Measurements from ENCODE around the gene DCAF15. TPM values are rescaled to one million over a fixed set of nuclear protein-coding genes. Genes with fewer than 3 reads are reported as not detected.

DCAF15 gene, protein sequence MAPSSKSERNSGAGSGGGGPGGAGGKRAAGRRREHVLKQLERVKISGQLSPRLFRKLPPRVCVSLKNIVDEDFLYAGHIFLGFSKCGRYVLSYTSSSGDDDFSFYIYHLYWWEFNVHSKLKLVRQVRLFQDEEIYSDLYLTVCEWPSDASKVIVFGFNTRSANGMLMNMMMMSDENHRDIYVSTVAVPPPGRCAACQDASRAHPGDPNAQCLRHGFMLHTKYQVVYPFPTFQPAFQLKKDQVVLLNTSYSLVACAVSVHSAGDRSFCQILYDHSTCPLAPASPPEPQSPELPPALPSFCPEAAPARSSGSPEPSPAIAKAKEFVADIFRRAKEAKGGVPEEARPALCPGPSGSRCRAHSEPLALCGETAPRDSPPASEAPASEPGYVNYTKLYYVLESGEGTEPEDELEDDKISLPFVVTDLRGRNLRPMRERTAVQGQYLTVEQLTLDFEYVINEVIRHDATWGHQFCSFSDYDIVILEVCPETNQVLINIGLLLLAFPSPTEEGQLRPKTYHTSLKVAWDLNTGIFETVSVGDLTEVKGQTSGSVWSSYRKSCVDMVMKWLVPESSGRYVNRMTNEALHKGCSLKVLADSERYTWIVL
- total RNA-seq (10 to 100 TPM in 3 of 4 donors, 1 to 10 TPM in 1; 9.2 to 25.3 (median 16.0) TPM), polyA plus RNA-seq (10 to 100 TPM; 13.8 to 24.5 (median 16.6) TPM)
- long read RNA-seq, donor 1, partial matches to known transcripts, result 1 of 5 reads
- long read RNA-seq, donor 1, other reads (novel, unspliced or antisense), result 0 of 5 reads
- long read RNA-seq, donor 2, transcript DCAF15-201 (13 exons, 2,278 nt), result major isoform, 6 of 20 reads
- long read RNA-seq, donor 2, partial matches to known transcripts, result 4 of 20 reads
- long read RNA-seq, donor 2, other reads (novel, unspliced or antisense), result 9 of 20 reads

DNA sequence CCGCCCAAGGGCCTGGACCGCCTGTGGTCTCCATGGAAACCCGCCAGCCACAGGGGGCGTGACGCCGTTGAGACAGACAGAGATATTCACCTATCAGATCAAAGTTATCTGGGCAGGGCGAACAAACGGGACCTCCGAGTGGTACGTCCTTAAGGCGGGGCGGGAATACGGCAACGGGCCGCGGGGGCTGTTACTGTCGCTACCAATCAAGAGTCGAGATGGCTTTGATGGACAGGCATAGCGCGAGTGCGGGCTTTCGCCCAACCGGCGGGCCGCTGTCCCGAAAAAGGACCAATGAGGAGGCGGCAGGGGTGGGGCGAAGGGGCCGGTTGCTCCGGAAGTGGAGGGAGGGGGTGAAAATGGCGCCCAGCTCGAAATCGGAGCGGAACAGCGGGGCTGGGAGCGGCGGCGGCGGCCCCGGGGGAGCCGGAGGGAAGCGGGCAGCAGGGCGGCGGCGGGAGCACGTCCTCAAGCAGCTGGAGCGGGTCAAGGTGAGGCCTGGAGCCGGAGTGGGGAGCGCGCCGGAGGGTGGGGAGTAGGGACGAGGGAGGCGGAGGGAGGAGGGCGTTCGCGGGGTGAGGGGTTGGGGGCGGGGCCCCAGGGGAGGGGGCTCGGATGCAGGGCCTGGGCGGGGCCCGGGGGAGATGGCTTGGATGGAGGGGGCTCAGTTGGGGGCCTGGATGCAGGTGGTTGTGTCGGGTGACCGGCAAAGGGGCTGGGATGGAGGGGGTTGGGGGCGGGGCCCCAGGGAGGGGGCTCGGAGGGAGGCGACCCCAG, at the start of gene DCAF15:
TSS of gene DCAF15 (plus strand) at position 356 of the 777 bp plus-strand sequence. CDS start at position 360, 4 bp downstream.
- peak within 1 kb of the TSS; percentile 85 for H3K27ac ChIP-seq
- TF ChIP-seq, protein P1, sequence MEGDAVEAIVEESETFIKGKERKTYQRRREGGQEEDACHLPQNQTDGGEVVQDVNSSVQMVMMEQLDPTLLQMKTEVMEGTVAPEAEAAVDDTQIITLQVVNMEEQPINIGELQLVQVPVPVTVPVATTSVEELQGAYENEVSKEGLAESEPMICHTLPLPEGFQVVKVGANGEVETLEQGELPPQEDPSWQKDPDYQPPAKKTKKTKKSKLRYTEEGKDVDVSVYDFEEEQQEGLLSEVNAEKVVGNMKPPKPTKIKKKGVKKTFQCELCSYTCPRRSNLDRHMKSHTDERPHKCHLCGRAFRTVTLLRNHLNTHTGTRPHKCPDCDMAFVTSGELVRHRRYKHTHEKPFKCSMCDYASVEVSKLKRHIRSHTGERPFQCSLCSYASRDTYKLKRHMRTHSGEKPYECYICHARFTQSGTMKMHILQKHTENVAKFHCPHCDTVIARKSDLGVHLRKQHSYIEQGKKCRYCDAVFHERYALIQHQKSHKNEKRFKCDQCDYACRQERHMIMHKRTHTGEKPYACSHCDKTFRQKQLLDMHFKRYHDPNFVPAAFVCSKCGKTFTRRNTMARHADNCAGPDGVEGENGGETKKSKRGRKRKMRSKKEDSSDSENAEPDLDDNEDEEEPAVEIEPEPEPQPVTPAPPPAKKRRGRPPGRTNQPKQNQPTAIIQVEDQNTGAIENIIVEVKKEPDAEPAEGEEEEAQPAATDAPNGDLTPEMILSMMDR (IDR thresholded peaks at IDR 0.05), result no peak
- peaks cover 10% of the 10 kb centered on the region for H3K4me1 ChIP-seq
- no peaks in the 10 kb centered on the region for H3K27me3 ChIP-seq (ENCODE audit: insufficient read depth in 3 of 3, low read length in 2 of 3)
- ATAC-seq, result peak; percentile 97 to 100 (median 98)
- peak; percentile 99 to 100 for DNase-seq
- H3K4me3 ChIP-seq, result peak within 1 kb of the TSS; percentile 80
- H3K9me3 ChIP-seq, result no peaks in the 10 kb centered on the region
- intact Hi-C loops (cut with DNase I), result loop anchor here (5.0 kb wide), 1 partner anchor 45 kb away; the partner anchor contains the start of genes BRME1 (in 2 of the 2) and CC2D1A (in 2 of the 2)
- peaks cover 0 to 31% of the 10 kb centered on the region in 2 donors for H3K36me3 ChIP-seq (ENCODE audit: insufficient read depth in 1 of 2, low read depth in 1 of 2)
- 0 to 1% (median 1%) methylated on average over 34 to 64 of the region's 65 CpGs for WGBS, 3 donors

GRCh38 chr19:13902993-13903555, 49.2 kb upstream of the DCAF15 start:
- WGBS, 3 donors, result 67 to 82% (median 75%) methylated on average over 4 of the region's 4 CpGs
- no peak overlapping the region for H3K4me3 ChIP-seq
- intact Hi-C loops (cut with DNase I), result no loop called here
- H3K9me3 ChIP-seq, result no peaks in the 10 kb centered on the region
- H3K27me3 ChIP-seq (ENCODE audit: insufficient read depth in 3 of 3, low read length in 2 of 3), result no peaks in the 10 kb centered on the region
- DNase-seq (no peak), ATAC-seq (no peak)
- TF ChIP-seq, protein P1 (IDR thresholded peaks at IDR 0.05), result no peak
- no peak overlapping the region for H3K27ac ChIP-seq
- peaks cover 3% of the 10 kb centered on the region for H3K4me1 ChIP-seq
- no peaks in the 10 kb centered on the region for H3K36me3 ChIP-seq (ENCODE audit: insufficient read depth in 1 of 2, low read depth in 1 of 2)

DNA sequence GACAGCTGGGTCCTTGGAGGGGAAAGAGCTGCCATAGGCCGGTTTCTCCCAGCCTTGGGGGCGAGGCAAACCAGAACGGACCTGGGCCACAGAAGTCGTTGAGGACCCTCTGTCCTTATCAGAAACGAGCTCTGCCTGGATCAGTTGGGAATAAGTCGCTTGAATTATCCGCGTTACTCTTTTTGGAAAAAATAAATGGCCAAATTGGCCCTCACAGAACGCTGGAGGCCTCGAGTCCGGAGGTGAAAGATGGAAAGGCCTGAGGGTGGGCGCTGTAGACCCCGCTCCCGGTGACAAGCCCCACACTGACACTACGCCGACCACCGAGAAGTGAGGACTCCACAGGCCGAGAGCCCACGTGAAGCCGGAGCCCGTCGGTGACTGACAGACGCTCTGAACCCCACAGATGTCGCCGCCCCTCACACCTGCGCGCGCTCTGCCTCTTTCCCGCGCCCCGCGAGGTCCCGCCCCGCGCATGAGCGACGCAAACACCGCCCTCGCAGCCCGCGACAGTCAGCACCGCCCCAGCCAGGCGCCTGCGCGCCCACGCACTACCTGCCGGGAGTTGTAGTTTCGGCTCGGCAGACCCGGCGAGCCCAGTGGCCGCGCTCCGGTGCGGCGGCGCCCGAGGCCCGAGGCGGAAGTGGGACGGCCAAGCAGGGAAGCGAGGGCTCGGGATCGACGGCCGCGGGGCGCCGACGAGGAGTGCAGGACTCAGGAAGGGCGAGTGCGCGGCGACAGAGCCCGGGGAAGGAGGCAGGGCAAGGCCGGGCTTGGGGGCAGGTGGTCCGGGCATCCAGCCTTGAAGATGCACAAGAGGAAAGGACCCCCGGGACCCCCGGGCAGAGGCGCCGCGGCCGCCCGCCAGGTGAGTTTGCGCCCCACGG, 46.4 kb upstream of the DCAF15 start, which contains the start of the genes BRME1 and CC2D1A:
TSS of gene BRME1 (minus strand) at position 484 of the 887 bp plus-strand sequence. CDS start 1,225 bp downstream, outside the sequence.
TSS of gene CC2D1A (plus strand) at position 568 of the 887 bp plus-strand sequence. CDS start at position 809, 241 bp downstream.
- Histone ChIP-seq H3K27me3 (ENCODE audit: insufficient read depth in 3 of 3, low read length in 2 of 3) (no peaks in the 10 kb centered on the region), H3K9me3 (no peaks in the 10 kb centered on the region), H3K4me3 (peak within 1 kb of the TSS; percentile 83), H3K4me1 (peaks cover 3% of the 10 kb centered on the region), H3K36me3 (ENCODE audit: insufficient read depth in 1 of 2, low read depth in 1 of 2) (peaks cover 0 to 16% of the 10 kb centered on the region in 2 donors), H3K27ac (peak within 1 kb of the TSS; percentile 70)
- peak; percentile 95 to 97 for DNase-seq
- ATAC-seq, result peak; percentile 98 to 100 (median 99)
- 2 to 4% (median 4%) methylated on average over 68 to 86 of the region's 86 CpGs for WGBS, 3 donors
- intact Hi-C loops (cut with DNase I), result loop anchor here (5.0 kb wide), 1 partner anchor 46 kb away; the partner anchor contains the start of gene DCAF15 (in 2 of the 2)
- TF ChIP-seq, protein P1 (IDR thresholded peaks at IDR 0.05), result no peak

Data from psoas muscle (tissue), 8 donors.